WERI-Rb-1 (cell line): ENCODE results near the gene RPTOR.
"Not testable (repeated sequence)": the region's sequence is repeated elsewhere in the genome, so short reads cannot be mapped to it uniquely, and the experiment has no call there.

Experiments used
- DNase-seq: peaks from one replicate; pipeline ENCODE4 v3.0.0-alpha.2; 2020
- H3K27ac ChIP-seq: fragments of 250-450 bp; sonication (Bioruptor Pico); 2 replicates; pipeline ENCODE4 v1.5.1; 2020; ENCODE audit warnings: mild to moderate bottlenecking, moderate library complexity
- H3K27me3 ChIP-seq: fragments of 250-450 bp; sonication (Bioruptor Pico); 2 replicates; pipeline ENCODE4 v1.5.1; 2021; ENCODE audit warnings: mild to moderate bottlenecking, low read depth, moderate library complexity; ENCODE audit not compliant: insufficient read depth, severe bottlenecking
- H3K36me3 ChIP-seq: fragments of 250-450 bp; sonication (Bioruptor Pico); 2 replicates; pipeline ENCODE4 v1.5.1; 2020; ENCODE audit warnings: mild to moderate bottlenecking, moderate library complexity
- H3K4me3 ChIP-seq: 2 replicates; pipeline ENCODE4 v1.5.1; 2011; ENCODE audit warnings: low read depth, mild to moderate bottlenecking, control low read depth, low read length
- H3K9me3 ChIP-seq: fragments of 250-450 bp; sonication (Bioruptor Pico); 2 replicates; pipeline ENCODE4 v1.5.1; 2021; ENCODE audit warnings: mild to moderate bottlenecking, moderate library complexity; ENCODE audit not compliant: severe bottlenecking
- TF ChIP-seq, protein P1 (sequence below): IDR thresholded peaks from 2 replicates; pipeline ENCODE4 v1.5.1; 2011; ENCODE audit warnings: low read depth, mild to moderate bottlenecking, control low read depth, inconsistent platforms, low read length

RPTOR gene

DNA sequence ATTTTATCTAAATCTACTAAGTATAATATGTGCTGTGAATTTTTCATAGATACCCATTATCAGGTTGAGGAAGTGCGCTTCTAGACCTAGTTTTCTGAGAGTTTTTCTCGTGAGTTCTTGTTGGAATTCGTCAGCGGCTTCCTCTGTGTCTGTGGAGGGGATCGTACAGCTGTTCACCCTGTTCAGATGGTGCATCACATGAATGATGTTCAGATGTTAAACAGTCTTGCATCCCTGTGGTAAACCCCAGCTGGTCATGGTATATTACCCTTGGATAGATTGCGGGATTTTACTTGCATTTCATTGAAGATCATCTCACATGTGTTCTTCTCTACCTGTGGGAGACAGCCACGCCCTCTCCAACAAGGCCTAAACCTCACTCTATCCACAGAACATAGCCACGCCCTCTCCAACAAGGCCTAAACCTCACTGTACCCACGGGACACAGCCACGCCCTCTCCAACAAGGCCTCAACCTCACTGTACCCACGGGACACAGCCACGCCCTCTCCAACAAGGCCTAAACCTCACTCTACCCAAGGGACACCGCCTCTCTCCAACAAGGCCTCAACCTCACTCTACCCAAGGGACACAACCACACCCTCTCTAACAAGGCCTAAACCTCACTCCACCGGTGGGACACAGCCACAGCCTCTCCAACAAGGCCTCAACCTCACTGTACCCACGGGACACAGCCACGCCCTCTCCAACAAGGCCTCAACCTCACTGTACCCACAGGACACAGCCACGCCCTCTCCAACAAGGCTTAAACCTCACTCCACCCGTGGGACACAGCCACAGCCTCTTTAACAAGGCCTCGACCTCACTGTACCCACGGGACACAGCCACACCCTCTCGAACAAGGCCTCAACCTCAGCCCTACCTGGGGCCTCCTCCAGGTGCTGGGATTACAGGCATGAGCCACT, 266.8 kb downstream of the RPTOR start:
- no peak overlapping the region for H3K4me3 ChIP-seq
- peaks cover 8% of the 10 kb centered on the region for H3K9me3 ChIP-seq
- peaks cover 5% of the 10 kb centered on the region for H3K36me3 ChIP-seq
- no peaks in the 10 kb centered on the region for H3K27me3 ChIP-seq
- DNase-seq: peak; percentile 4
- no peak overlapping the region for H3K27ac ChIP-seq
- TF ChIP-seq, protein P1, sequence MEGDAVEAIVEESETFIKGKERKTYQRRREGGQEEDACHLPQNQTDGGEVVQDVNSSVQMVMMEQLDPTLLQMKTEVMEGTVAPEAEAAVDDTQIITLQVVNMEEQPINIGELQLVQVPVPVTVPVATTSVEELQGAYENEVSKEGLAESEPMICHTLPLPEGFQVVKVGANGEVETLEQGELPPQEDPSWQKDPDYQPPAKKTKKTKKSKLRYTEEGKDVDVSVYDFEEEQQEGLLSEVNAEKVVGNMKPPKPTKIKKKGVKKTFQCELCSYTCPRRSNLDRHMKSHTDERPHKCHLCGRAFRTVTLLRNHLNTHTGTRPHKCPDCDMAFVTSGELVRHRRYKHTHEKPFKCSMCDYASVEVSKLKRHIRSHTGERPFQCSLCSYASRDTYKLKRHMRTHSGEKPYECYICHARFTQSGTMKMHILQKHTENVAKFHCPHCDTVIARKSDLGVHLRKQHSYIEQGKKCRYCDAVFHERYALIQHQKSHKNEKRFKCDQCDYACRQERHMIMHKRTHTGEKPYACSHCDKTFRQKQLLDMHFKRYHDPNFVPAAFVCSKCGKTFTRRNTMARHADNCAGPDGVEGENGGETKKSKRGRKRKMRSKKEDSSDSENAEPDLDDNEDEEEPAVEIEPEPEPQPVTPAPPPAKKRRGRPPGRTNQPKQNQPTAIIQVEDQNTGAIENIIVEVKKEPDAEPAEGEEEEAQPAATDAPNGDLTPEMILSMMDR: no peak

DNA sequence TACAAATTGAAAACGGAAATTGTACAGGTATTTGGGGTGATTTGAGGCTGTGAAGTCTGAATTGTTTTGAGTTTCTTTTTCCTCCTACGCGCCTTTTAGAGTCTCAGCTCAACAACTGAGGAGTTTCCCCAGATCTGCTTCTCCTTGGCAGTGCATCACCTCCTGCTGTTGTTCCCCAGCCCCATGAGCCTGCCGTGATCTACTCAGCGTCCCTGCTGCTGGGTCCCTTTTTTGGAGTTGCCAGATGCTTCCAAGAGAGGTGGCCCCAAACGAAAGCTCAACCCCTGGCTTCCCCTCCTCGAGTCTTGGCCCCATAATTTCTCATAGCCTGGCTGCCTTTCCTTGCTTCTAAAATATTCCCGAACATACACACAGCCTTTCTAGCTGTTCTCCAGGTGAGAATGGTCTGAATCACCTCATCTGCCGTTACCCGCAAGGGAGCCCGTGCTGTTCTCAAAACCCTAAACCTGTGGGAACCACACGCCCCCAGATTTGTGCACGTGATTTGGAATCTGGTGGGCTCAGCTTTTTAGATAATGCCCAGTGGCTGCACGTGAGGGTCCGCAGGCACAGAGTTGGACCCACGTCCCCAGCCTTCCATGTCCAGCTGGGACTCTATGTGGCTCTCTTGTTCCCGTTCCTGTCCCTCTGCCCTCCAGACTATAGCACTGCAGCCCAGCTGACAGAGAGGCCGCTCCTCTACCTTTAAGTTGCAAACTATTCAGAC, 267.9 kb downstream of the RPTOR start:
- no peaks in the 10 kb centered on the region for H3K27me3 ChIP-seq
- H3K4me3 ChIP-seq: no peak overlapping the region
- H3K36me3 ChIP-seq: peaks cover 5% of the 10 kb centered on the region
- no peak overlapping the region for H3K27ac ChIP-seq
- TF ChIP-seq, protein P1: no peak
- peak; percentile 2 for DNase-seq
- peaks cover 3% of the 10 kb centered on the region for H3K9me3 ChIP-seq

- TF ChIP-seq, protein P1: no peak
- DNase-seq: no peak
- Histone ChIP-seq H3K9me3 (no peaks in the 10 kb centered on the region), H3K36me3 (peaks cover 5% of the 10 kb centered on the region), H3K27me3 (no peaks in the 10 kb centered on the region), H3K4me3 (no peak overlapping the region), H3K27ac (no peak overlapping the region)
Observed at GRCh38 chr17:80813318-80813717, 268.7 kb downstream of the RPTOR start.

- H3K4me3 ChIP-seq: no peak overlapping the region
- TF ChIP-seq, protein P1: no peak
- H3K27ac ChIP-seq: no peak overlapping the region
- H3K36me3 ChIP-seq: peaks cover 5% of the 10 kb centered on the region
- H3K27me3 ChIP-seq: no peaks in the 10 kb centered on the region
- H3K9me3 ChIP-seq: no peaks in the 10 kb centered on the region
- no peak for DNase-seq
Observed at GRCh38 chr17:80814491-80814890, 269.9 kb downstream of the RPTOR start.

GRCh38 chr17:80815151-80815681, 270.6 kb downstream of the RPTOR start:
- no peak for DNase-seq
- TF ChIP-seq, protein P1: no peak
- Histone ChIP-seq H3K27ac (no peak overlapping the region), H3K4me3 (no peak overlapping the region), H3K36me3 (peaks cover 5% of the 10 kb centered on the region), H3K9me3 (no peaks in the 10 kb centered on the region), H3K27me3 (no peaks in the 10 kb centered on the region)

DNA sequence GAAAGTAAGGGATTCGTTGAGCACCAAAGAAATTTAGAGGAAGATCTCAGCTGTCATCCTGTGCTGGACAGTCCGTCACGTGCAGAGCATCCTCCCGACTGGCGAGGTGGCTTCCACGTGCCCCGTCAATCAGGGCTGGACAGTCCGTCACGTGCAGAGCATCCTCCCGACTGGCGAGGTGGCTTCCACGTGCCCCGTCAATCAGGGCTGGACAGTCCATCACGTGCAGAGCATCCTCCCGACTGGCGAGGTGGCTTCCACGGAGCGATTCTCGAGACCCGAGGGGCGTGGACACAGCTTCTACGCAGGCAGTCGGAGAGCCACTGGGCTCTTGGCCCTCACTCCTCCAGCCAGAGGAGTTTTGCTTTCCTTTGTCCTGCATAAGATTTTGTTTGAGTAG, 271.1 kb downstream of the RPTOR start:
- DNase-seq, H3K27me3 ChIP-seq, H3K4me3 ChIP-seq, H3K9me3 ChIP-seq, H3K27ac ChIP-seq, H3K36me3 ChIP-seq: not testable (repeated sequence)
